ENCODE measurements around the gene PRR15L.
A peak's percentile ranks its signal among the peaks of the same experiment; 100 is the strongest.

PRR15L gene

DNA sequence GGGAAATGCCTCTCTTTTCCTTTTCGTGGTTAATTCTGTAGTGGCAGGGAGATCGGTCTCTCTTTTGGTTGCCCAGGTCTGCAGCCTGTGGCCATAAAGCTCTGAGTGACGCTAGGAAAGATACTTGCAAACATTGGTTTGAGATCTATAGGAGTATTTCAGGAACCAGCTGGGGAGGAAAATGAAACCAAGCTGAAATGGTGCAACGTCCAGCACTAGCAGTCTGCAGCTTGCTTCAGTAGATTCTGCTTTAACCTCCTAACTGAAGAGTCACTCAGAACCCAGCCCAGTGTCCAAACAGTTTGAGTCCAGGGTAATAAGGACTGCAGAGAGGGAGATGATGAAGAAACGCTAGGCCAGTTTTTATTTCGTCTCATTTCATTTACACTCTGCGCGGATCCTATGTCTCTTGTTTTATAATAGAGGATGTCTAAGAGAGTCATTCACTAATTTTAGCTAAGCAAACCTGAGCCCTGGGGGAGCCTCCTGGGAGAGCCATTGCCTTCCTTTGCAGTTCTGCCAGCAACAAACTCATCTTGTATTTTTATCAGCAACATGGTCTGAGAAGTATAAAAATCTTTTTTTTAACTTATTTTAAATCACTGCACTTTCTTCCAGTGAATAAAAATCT is 49.6 kb downstream of the PRR15L start:
- WGBS, 2 donors (ENCODE audit: extremely low coverage in 2 of 2, insufficient read length in 2 of 2, insufficient replicate concordance in 1 of 2) = no CpG with 5 or more reads among the region's 8 CpGs
- H3K23ac ChIP-seq (ENCODE audit: low read depth, low read length, poor library complexity) = no peak overlapping the region
- H3K4me1 ChIP-seq (ENCODE audit: control insufficient read depth in 2 of 2, insufficient read depth in 1 of 2, low read depth in 1 of 2, low read length in 2 of 2) = peaks cover 0 to 6% of the 10 kb centered on the region in 2 donors
- no peak overlapping the region for H3K4ac ChIP-seq (ENCODE audit: low read length)
- no peak for DNase-seq (ENCODE audit: low spot score)
- H3K18ac ChIP-seq (ENCODE audit: low read length) = no peak overlapping the region
- H2BK120ac ChIP-seq (ENCODE audit: low read depth, low read length) = no peak overlapping the region
- H2BK12ac ChIP-seq (ENCODE audit: low read length) = no peak overlapping the region
- H2AK5ac ChIP-seq (ENCODE audit: low read depth, low read length) = no peak overlapping the region
- no peak overlapping the region for H2AFZ ChIP-seq (ENCODE audit: low read length)
- no peak overlapping the region for H2BK15ac ChIP-seq (ENCODE audit: low read length)
- no peak overlapping the region for H3K27ac ChIP-seq (replicated peaks; ENCODE audit: low read length)
- no peak overlapping the region for H3K4me2 ChIP-seq (ENCODE audit: insufficient read depth, low read length, poor library complexity, severe bottlenecking)
- H3K79me1 ChIP-seq (ENCODE audit: low read depth, low read length) = no peaks in the 10 kb centered on the region
- no peak overlapping the region for H2BK5ac ChIP-seq (ENCODE audit: low read length)
- H4K8ac ChIP-seq (ENCODE audit: low read depth, low read length) = no peak overlapping the region
- H3K9ac ChIP-seq (ENCODE audit: low read depth, low read length, poor library complexity) = no peak overlapping the region
- H3K14ac ChIP-seq (ENCODE audit: low read length) = no peak overlapping the region
- no peaks in the 10 kb centered on the region for H3K27me3 ChIP-seq (ENCODE audit: control insufficient read depth in 3 of 3, insufficient read depth in 3 of 3, low read depth in 1 of 3, low read length in 3 of 3)
- H3K4me3 ChIP-seq (ENCODE audit: low read length in 2 of 2) = no peak overlapping the region
- H4K91ac ChIP-seq (ENCODE audit: low read depth, low read length, poor library complexity) = no peak overlapping the region
- H3K36me3 ChIP-seq (replicated peaks in 1 of 2; ENCODE audit: control insufficient read depth in 2 of 2, insufficient read depth in 2 of 2, low read length in 2 of 2) = peaks cover 6 to 37% of the 10 kb centered on the region in 2 donors
- H3K9me3 ChIP-seq (replicated peaks in 1 of 2; ENCODE audit: control insufficient read depth in 2 of 2, insufficient read depth in 1 of 2, low read depth in 1 of 2, low read length in 2 of 2) = peaks cover 0 to 2% of the 10 kb centered on the region in 2 donors

DNA sequence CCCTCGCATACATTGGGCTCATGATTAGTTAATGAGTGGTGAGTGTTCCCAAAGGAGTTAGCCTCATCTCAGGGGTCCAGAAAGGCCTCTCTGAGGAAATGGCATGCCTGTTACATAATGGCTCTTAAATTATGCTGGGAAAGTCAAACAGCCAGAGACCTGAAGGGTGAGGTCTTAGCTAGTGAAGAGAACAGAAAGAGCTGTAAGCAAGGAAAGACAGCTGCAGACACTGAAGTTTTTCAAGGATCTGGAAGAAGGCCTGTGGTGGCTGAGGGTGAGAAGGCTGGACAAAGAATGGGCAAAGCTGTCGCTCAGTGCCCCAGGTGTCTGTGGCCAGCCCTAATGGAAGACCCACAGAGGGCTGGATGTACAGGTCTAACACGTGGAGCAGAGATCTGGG is 51.2 kb downstream of the PRR15L start:
- no peak overlapping the region for H3K23ac ChIP-seq (ENCODE audit: low read depth, low read length, poor library complexity)
- H2AK5ac ChIP-seq (ENCODE audit: low read depth, low read length) = no peak overlapping the region
- DNase-seq (ENCODE audit: low spot score) = no peak
- H4K8ac ChIP-seq (ENCODE audit: low read depth, low read length) = no peak overlapping the region
- no peak overlapping the region for H3K4ac ChIP-seq (ENCODE audit: low read length)
- WGBS, 2 donors (ENCODE audit: extremely low coverage in 2 of 2, insufficient read length in 2 of 2, insufficient replicate concordance in 1 of 2) = no CpG with 5 or more reads among the region's 3 CpGs
- H2BK12ac ChIP-seq (ENCODE audit: low read length) = no peak overlapping the region
- peaks cover under 1% of the 10 kb centered on the region for H3K79me1 ChIP-seq (ENCODE audit: low read depth, low read length)
- peaks cover 6 to 37% of the 10 kb centered on the region in 2 donors for H3K36me3 ChIP-seq (replicated peaks in 1 of 2; ENCODE audit: control insufficient read depth in 2 of 2, insufficient read depth in 2 of 2, low read length in 2 of 2)
- peaks cover 0 to 2% of the 10 kb centered on the region in 2 donors for H3K9me3 ChIP-seq (replicated peaks in 1 of 2; ENCODE audit: control insufficient read depth in 2 of 2, insufficient read depth in 1 of 2, low read depth in 1 of 2, low read length in 2 of 2)
- H3K18ac ChIP-seq (ENCODE audit: low read length) = no peak overlapping the region
- H2BK120ac ChIP-seq (ENCODE audit: low read depth, low read length) = no peak overlapping the region
- H2BK15ac ChIP-seq (ENCODE audit: low read length) = no peak overlapping the region
- no peak overlapping the region for H3K14ac ChIP-seq (ENCODE audit: low read length)
- H3K9ac ChIP-seq (ENCODE audit: low read depth, low read length, poor library complexity) = no peak overlapping the region
- H3K4me3 ChIP-seq (ENCODE audit: low read length in 2 of 2) = no peak overlapping the region
- H2BK5ac ChIP-seq (ENCODE audit: low read length) = no peak overlapping the region
- H2AFZ ChIP-seq (ENCODE audit: low read length) = no peak overlapping the region
- no peak overlapping the region for H3K27ac ChIP-seq (replicated peaks; ENCODE audit: low read length)
- no peak overlapping the region for H3K4me2 ChIP-seq (ENCODE audit: insufficient read depth, low read length, poor library complexity, severe bottlenecking)
- H3K27me3 ChIP-seq (ENCODE audit: control insufficient read depth in 3 of 3, insufficient read depth in 3 of 3, low read depth in 1 of 3, low read length in 3 of 3) = no peaks in the 10 kb centered on the region
- H4K91ac ChIP-seq (ENCODE audit: low read depth, low read length, poor library complexity) = no peak overlapping the region
- peaks cover 10 to 14% of the 10 kb centered on the region in 2 donors for H3K4me1 ChIP-seq (ENCODE audit: control insufficient read depth in 2 of 2, insufficient read depth in 1 of 2, low read depth in 1 of 2, low read length in 2 of 2)

DNA sequence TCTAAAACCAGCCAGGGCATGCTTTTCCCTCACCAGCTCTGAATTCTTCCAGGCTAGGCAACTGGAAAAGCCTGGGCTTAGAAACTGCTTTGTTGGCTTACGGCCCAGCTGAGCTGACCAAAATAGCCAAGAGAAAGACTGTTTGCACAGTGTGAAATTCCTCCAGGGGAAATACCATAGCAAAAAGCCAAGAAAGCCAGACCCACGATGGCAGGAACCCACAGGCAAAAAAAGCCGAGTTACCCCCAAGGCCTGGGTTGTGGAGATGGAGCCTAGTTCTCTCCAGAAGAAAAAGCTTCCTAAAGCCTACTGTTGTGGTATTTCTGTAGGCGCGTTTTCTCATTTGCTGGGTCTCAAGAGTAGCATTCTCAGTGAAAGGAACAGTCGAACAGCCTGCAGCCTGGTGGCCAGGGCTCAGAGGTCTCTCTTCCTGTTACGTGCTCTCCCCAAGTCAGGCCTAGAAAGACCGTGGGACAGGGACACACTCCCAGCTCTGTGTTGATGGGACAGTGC is 52.4 kb downstream of the PRR15L start:
- no peak overlapping the region for H4K8ac ChIP-seq (ENCODE audit: low read depth, low read length)
- H4K91ac ChIP-seq (ENCODE audit: low read depth, low read length, poor library complexity) = no peak overlapping the region
- H3K4ac ChIP-seq (ENCODE audit: low read length) = no peak overlapping the region
- peaks cover 6 to 32% of the 10 kb centered on the region in 2 donors for H3K36me3 ChIP-seq (replicated peaks in 1 of 2; ENCODE audit: control insufficient read depth in 2 of 2, insufficient read depth in 2 of 2, low read length in 2 of 2)
- no peak overlapping the region for H3K23ac ChIP-seq (ENCODE audit: low read depth, low read length, poor library complexity)
- no peak overlapping the region for H2AK5ac ChIP-seq (ENCODE audit: low read depth, low read length)
- no peak overlapping the region for H2BK5ac ChIP-seq (ENCODE audit: low read length)
- H3K79me1 ChIP-seq (ENCODE audit: low read depth, low read length) = peaks cover 1% of the 10 kb centered on the region
- no peak overlapping the region for H2BK15ac ChIP-seq (ENCODE audit: low read length)
- H2AFZ ChIP-seq (ENCODE audit: low read length) = no peak overlapping the region
- H3K18ac ChIP-seq (ENCODE audit: low read length) = no peak overlapping the region
- DNase-seq (ENCODE audit: low spot score) = no peak
- H2BK120ac ChIP-seq (ENCODE audit: low read depth, low read length) = no peak overlapping the region
- H3K27me3 ChIP-seq (ENCODE audit: control insufficient read depth in 3 of 3, insufficient read depth in 3 of 3, low read depth in 1 of 3, low read length in 3 of 3) = no peaks in the 10 kb centered on the region
- WGBS, 2 donors (ENCODE audit: extremely low coverage in 2 of 2, insufficient read length in 2 of 2, insufficient replicate concordance in 1 of 2) = no CpG with 5 or more reads among the region's 8 CpGs
- no peak overlapping the region for H3K4me2 ChIP-seq (ENCODE audit: insufficient read depth, low read length, poor library complexity, severe bottlenecking)
- peaks cover 0 to 2% of the 10 kb centered on the region in 2 donors for H3K9me3 ChIP-seq (replicated peaks in 1 of 2; ENCODE audit: control insufficient read depth in 2 of 2, insufficient read depth in 1 of 2, low read depth in 1 of 2, low read length in 2 of 2)
- H3K4me1 ChIP-seq (ENCODE audit: control insufficient read depth in 2 of 2, insufficient read depth in 1 of 2, low read depth in 1 of 2, low read length in 2 of 2) = peaks cover 12 to 15% of the 10 kb centered on the region in 2 donors
- no peak overlapping the region for H3K9ac ChIP-seq (ENCODE audit: low read depth, low read length, poor library complexity)
- H3K27ac ChIP-seq (replicated peaks; ENCODE audit: low read length) = peak overlapping the region; percentile 39
- no peak overlapping the region for H3K14ac ChIP-seq (ENCODE audit: low read length)
- no peak overlapping the region for H3K4me3 ChIP-seq (ENCODE audit: low read length in 2 of 2)
- no peak overlapping the region for H2BK12ac ChIP-seq (ENCODE audit: low read length)

DNA sequence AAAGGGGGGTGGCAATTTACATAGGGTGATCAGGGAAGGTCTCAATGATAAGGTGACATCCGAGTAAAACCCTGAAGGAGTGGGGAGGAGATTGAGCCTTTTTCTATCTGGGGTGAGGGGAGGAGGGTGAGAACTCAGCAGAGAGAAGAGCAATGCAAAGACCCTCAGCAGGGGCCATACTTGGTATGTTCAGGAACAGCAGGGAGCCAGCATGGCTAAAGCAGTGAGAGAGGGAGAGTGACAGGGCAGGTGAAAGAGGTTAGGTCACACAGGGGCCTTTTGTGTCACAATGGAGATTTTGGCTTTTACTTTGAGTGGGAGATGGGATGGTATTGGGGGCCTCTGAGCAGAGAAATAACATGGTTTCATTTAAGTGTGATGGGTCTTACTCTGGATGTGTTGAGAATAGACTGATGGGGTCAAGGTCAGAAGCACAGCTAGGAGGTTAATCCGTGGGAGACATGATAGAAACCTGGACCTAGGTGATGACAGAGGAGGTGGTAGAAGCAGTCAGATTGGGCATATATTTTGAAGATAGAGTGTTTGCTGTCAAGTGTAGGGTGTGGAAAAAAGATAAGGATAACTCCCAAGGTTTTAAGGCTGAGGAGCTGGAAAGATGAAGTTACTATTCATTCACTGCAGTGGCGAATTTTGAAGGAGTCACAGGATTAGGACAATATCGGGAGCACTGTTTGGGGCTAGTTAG is 55.5 kb downstream of the PRR15L start:
- Histone ChIP-seq H3K18ac (ENCODE audit: low read length) (no peak overlapping the region), H4K91ac (ENCODE audit: low read depth, low read length, poor library complexity) (no peak overlapping the region), H3K9me3 (replicated peaks in 1 of 2; ENCODE audit: control insufficient read depth in 2 of 2, insufficient read depth in 1 of 2, low read depth in 1 of 2, low read length in 2 of 2) (peaks cover 0 to 2% of the 10 kb centered on the region in 2 donors), H2BK12ac (ENCODE audit: low read length) (no peak overlapping the region), H3K4me1 (ENCODE audit: control insufficient read depth in 2 of 2, insufficient read depth in 1 of 2, low read depth in 1 of 2, low read length in 2 of 2) (peaks cover 15 to 17% of the 10 kb centered on the region in 2 donors), H3K79me1 (ENCODE audit: low read depth, low read length) (peaks cover 1% of the 10 kb centered on the region), H3K4me2 (ENCODE audit: insufficient read depth, low read length, poor library complexity, severe bottlenecking) (no peak overlapping the region), H2AFZ (ENCODE audit: low read length) (no peak overlapping the region), H2BK15ac (ENCODE audit: low read length) (no peak overlapping the region), H2AK5ac (ENCODE audit: low read depth, low read length) (no peak overlapping the region), H3K4me3 (ENCODE audit: low read length in 2 of 2) (no peak overlapping the region), H2BK120ac (ENCODE audit: low read depth, low read length) (no peak overlapping the region), H3K14ac (ENCODE audit: low read length) (no peak overlapping the region), H3K27ac (replicated peaks; ENCODE audit: low read length) (no peak overlapping the region), H3K27me3 (ENCODE audit: control insufficient read depth in 3 of 3, insufficient read depth in 3 of 3, low read depth in 1 of 3, low read length in 3 of 3) (no peaks in the 10 kb centered on the region), H2BK5ac (ENCODE audit: low read length) (no peak overlapping the region), H3K23ac (ENCODE audit: low read depth, low read length, poor library complexity) (no peak overlapping the region), H3K9ac (ENCODE audit: low read depth, low read length, poor library complexity) (no peak overlapping the region), H4K8ac (ENCODE audit: low read depth, low read length) (no peak overlapping the region), H3K36me3 (replicated peaks in 1 of 2; ENCODE audit: control insufficient read depth in 2 of 2, insufficient read depth in 2 of 2, low read length in 2 of 2) (peaks cover 4 to 42% of the 10 kb centered on the region in 2 donors), H3K4ac (ENCODE audit: low read length) (no peak overlapping the region)
- WGBS, 2 donors (ENCODE audit: extremely low coverage in 2 of 2, insufficient read length in 2 of 2, insufficient replicate concordance in 1 of 2) = no CpG with 5 or more reads among the region's 4 CpGs
- no peak for DNase-seq (ENCODE audit: low spot score)
